22Rv1 (cell line): ENCODE measurements around the gene RNF130.

Experiments
- ZFX ChIP-seq: fragments of 450-650 bp; IDR thresholded peaks from 2 replicates; pipeline ENCODE4 v1.6.1; 2017; ENCODE audit warnings: antibody characterized with exemption, borderline replicate concordance
- TF ChIP-seq, protein P1 (sequence below): fragments of 450-650 bp; IDR thresholded peaks from 2 replicates; pipeline ENCODE4 v1.5.1; 2017; ENCODE audit warnings: mild to moderate bottlenecking

DNA sequence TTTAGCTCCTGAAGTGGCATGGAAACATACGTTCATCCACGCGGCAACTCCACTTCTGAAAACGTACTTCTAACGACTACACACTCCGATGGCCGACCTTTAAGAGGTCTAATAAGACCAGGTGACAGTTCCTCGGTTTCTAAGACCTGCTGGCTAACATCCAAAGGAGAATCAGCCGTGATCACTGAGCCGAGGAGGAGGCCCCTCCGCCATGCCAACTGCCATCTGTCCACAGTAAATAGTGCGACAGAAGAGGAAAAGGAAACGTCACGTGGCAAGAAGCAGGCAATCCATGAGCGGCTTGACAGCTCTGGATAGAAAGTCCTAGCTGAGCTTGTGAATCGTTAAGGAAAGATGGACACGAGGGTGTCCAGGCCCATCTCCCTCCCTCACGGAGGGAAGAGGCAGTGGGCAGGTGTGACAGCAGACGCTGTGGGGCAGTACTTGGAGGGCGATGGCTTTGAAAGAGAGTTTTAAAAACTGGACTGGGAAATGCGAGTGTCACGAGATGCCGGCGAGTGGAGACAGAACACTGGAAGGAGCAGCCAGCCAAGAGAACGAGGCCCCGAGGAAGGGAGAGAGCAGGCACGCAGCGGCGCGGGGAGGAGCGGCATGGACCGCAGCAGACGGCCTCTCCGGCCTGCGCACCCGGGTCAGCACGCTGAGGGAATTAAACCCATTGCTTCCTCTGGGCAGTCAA lies 97.2 kb downstream of the RNF130 start:
- TF ChIP-seq, protein P1, sequence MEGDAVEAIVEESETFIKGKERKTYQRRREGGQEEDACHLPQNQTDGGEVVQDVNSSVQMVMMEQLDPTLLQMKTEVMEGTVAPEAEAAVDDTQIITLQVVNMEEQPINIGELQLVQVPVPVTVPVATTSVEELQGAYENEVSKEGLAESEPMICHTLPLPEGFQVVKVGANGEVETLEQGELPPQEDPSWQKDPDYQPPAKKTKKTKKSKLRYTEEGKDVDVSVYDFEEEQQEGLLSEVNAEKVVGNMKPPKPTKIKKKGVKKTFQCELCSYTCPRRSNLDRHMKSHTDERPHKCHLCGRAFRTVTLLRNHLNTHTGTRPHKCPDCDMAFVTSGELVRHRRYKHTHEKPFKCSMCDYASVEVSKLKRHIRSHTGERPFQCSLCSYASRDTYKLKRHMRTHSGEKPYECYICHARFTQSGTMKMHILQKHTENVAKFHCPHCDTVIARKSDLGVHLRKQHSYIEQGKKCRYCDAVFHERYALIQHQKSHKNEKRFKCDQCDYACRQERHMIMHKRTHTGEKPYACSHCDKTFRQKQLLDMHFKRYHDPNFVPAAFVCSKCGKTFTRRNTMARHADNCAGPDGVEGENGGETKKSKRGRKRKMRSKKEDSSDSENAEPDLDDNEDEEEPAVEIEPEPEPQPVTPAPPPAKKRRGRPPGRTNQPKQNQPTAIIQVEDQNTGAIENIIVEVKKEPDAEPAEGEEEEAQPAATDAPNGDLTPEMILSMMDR, result no peak
- no peak for TF ChIP-seq ZFX
